Measurements from ENCODE around the gene IRX3. TPM values are rescaled to one million over a fixed set of nuclear protein-coding genes. Genes with fewer than 3 reads are reported as not detected.

The IRX3 gene
- total and polyA plus RNA-seq, 2 of the 8 experiments (the other 6 are each of a cell fraction or from before 2014, with no cell fraction given), result 0.50 to 1.6 TPM

GRCh38 chr16:54309341-54309740 is 22.8 kb upstream of the IRX3 start:
- FAIRE-seq (no peak), DNase-seq (ENCODE audit: low read depth in 1 of 2, low spot score in 2 of 2) (no peak)
- Histone ChIP-seq H3K4me1 (replicated peaks in 1 of 4; ENCODE audit: control insufficient read depth in 3 of 4, insufficient read depth in 4 of 4, low read length in 3 of 4) (no peaks in the 10 kb centered on the region), H2BK15ac (ENCODE audit: low read length) (no peak overlapping the region), H2AFZ (ENCODE audit: low read length) (no peak overlapping the region), H3K14ac (ENCODE audit: insufficient read length) (no peak overlapping the region), H3K4me3 (ENCODE audit: extremely low read depth in 1 of 4, insufficient read depth in 2 of 4, low read depth in 3 of 4, low read length in 4 of 4) (no peak overlapping the region), H3K36me3 (ENCODE audit: control insufficient read depth in 2 of 4, insufficient read depth in 4 of 4, low read length in 3 of 4) (no peaks in the 10 kb centered on the region), H4K20me1 (replicated peaks in 1 of 2; ENCODE audit: control insufficient read depth in 1 of 2, insufficient read depth in 2 of 2, low read length in 2 of 2) (no peaks in the 10 kb centered on the region), H2BK120ac (replicated peaks; ENCODE audit: low read depth, low read length) (no peak overlapping the region), H3K18ac (ENCODE audit: extremely low read depth, low read length) (no peak overlapping the region), H3K79me1 (ENCODE audit: low read depth, low read length) (no peaks in the 10 kb centered on the region), H4K5ac (ENCODE audit: insufficient read length, low read depth, low read length) (no peak overlapping the region), H4K8ac (ENCODE audit: extremely low read depth, insufficient read depth, low read length) (no peak overlapping the region), H3K56ac (replicated peaks; ENCODE audit: insufficient read length, low read depth, low read length) (no peak overlapping the region), H3K9me3 (ENCODE audit: insufficient read depth in 2 of 2, low read depth in 1 of 2, low read length in 1 of 2) (peaks cover 0 to 6% of the 10 kb centered on the region in 2 experiments; a peak in 2 of 4 replicates), H4K91ac (replicated peaks; ENCODE audit: insufficient read length, low read length) (no peak overlapping the region), H3K79me2 (ENCODE audit: control insufficient read depth in 1 of 2, insufficient read depth in 2 of 2, low read length in 2 of 2) (no peaks in the 10 kb centered on the region), H3K23ac (ENCODE audit: insufficient read length) (no peak overlapping the region), H2BK20ac (ENCODE audit: low read length) (no peak overlapping the region), H3K4me2 (ENCODE audit: insufficient read depth in 1 of 2, low read depth in 2 of 2, low read length in 2 of 2) (no peak overlapping the region), H3K4ac (replicated peaks; ENCODE audit: insufficient read length, low read depth, low read length) (no peak overlapping the region), H2BK12ac (ENCODE audit: low read depth, low read length) (no peak overlapping the region), H3K27me3 (replicated peaks in 1 of 4; ENCODE audit: control insufficient read depth in 3 of 4, extremely low read depth in 1 of 4, insufficient read depth in 3 of 4, low read length in 3 of 4) (no peaks in the 10 kb centered on the region), H3K23me2 (ENCODE audit: low read depth, low read length) (no peaks in the 10 kb centered on the region), H2AK5ac (ENCODE audit: low read depth, low read length) (no peak overlapping the region), H3K9ac (replicated peaks in 1 of 4; ENCODE audit: extremely low read depth in 1 of 4, low read depth in 3 of 4, low read length in 3 of 4) (no peak overlapping the region), H3K27ac (ENCODE audit: low read depth, low read length) (no peak overlapping the region), H2BK5ac (ENCODE audit: low read depth, low read length) (no peak overlapping the region)
- CTCF ChIA-PET (ENCODE audit: partially characterized antibody), result no interaction called here
- TF ChIP-seq CBX5 (IDR thresholded peaks at IDR 0.05; ENCODE audit: low read depth, low read length), result no peak
- TF ChIP-seq EZH2 (IDR thresholded peaks at IDR 0.05; ENCODE audit: low read depth, low read length, severe bottlenecking), result no peak
- POLR2A ChIA-PET (ENCODE audit: partially characterized antibody), result no interaction called here
- 88% methylated on average over 5 of the region's 5 CpGs; no CpG with 5 or more reads in 1 of the 2 experiments for WGBS, 2 experiments (ENCODE audit: extremely low coverage in 1 of 2, insufficient coverage in 1 of 2, insufficient read length in 1 of 2, insufficient replicate concordance in 2 of 2, low coverage in 1 of 2, low lambda C conversion rate in 2 of 2, missing lambda C conversion rate in 1 of 2)

Data from H1 (cell line).